Stimulated activated naive B cell treated with anti-CD40 and anti-IgM and Interleukin-4, amounts not matched to agents 10 μg/mL and 1 μg/mL and 100 μg/mL, for 72 hours (primary cell): ENCODE results near the gene ELFN1.

Source experiments
- ATAC-seq, 2 donors: fragments of 150-1000 bp; cut with Tn5 transposase; replicated peaks; 2 replicates each; pipeline ENCODE4 v1.10.0; 2021; ENCODE audit warnings: moderate library complexity in 1 of 2
- DNase-seq: peaks from one replicate; pipeline ENCODE4 v3.0.0; 2021
- H3K27ac Mint-ChIP-seq: one replicate; pipeline ENCODE4 v1.8.0; 2022; ENCODE audit warnings: mild to moderate bottlenecking, mixed read lengths
- H3K27me3 Mint-ChIP-seq, 2 donors: one replicate each; pipeline ENCODE4 v1.8.0; 2022; ENCODE audit warnings: mixed read lengths in 2 of 2
- H3K36me3 Mint-ChIP-seq, 2 donors: one replicate each; pipeline ENCODE4 v1.8.0; 2022; ENCODE audit warnings: mixed read lengths in 2 of 2, mild to moderate bottlenecking in 1 of 2
- H3K4me1 Mint-ChIP-seq, 2 donors: one replicate each; pipeline ENCODE4 v1.8.0; 2022; ENCODE audit warnings: mixed read lengths in 2 of 2, mild to moderate bottlenecking in 1 of 2
- H3K4me3 Mint-ChIP-seq, 2 donors: one replicate each; pipeline ENCODE4 v1.8.0; 2022; ENCODE audit warnings: mild to moderate bottlenecking in 2 of 2, mixed read lengths in 2 of 2, moderate library complexity in 1 of 2
- H3K9me3 Mint-ChIP-seq, 2 donors: one replicate each; pipeline ENCODE4 v1.8.0; 2022; ENCODE audit warnings: mixed read lengths in 2 of 2, mild to moderate bottlenecking in 1 of 2

The ELFN1 gene

GRCh38 chr7:1638215-1638661 is 31.8 kb upstream of the ELFN1 start:
- DNase-seq (no peak), ATAC-seq (no peak)
- Mint-ChIP-seq H3K4me1 (no peaks in the 10 kb centered on the region), H3K27me3 (peaks cover 21% of the 10 kb centered on the region in 2 donors), H3K4me3 (no peak overlapping the region), H3K27ac (no peak overlapping the region), H3K36me3 (peaks cover 3 to 4% of the 10 kb centered on the region in 2 donors), H3K9me3 (peaks cover 9 to 13% of the 10 kb centered on the region in 2 donors)

GRCh38 chr7:1639071-1639470 is 31.0 kb upstream of the ELFN1 start:
- Mint-ChIP-seq H3K4me1 (no peaks in the 10 kb centered on the region), H3K36me3 (peaks cover 3 to 4% of the 10 kb centered on the region in 2 donors), H3K9me3 (peaks cover 9 to 13% of the 10 kb centered on the region in 2 donors), H3K27me3 (peaks cover 20 to 22% of the 10 kb centered on the region in 2 donors), H3K4me3 (no peak overlapping the region), H3K27ac (no peak overlapping the region)
- DNase-seq (no peak), ATAC-seq (no peak)

GRCh38 chr7:1639532-1640175 is 30.4 kb upstream of the ELFN1 start:
- peaks cover 20 to 22% of the 10 kb centered on the region in 2 donors for H3K27me3 Mint-ChIP-seq
- peaks cover 5 to 9% of the 10 kb centered on the region in 2 donors for H3K9me3 Mint-ChIP-seq
- H3K4me1 Mint-ChIP-seq: no peaks in the 10 kb centered on the region
- peaks cover 3 to 4% of the 10 kb centered on the region in 2 donors for H3K36me3 Mint-ChIP-seq
- H3K27ac Mint-ChIP-seq: no peak overlapping the region
- no peak overlapping the region for H3K4me3 Mint-ChIP-seq
- ATAC-seq (no peak), DNase-seq (no peak)

GRCh38 chr7:1640376-1641172 is 29.5 kb upstream of the ELFN1 start:
- Mint-ChIP-seq H3K36me3 (peaks cover 3 to 4% of the 10 kb centered on the region in 2 donors), H3K4me1 (no peaks in the 10 kb centered on the region), H3K27me3 (peaks cover 25 to 28% of the 10 kb centered on the region in 2 donors), H3K27ac (no peak overlapping the region), H3K9me3 (peaks cover 4 to 8% of the 10 kb centered on the region in 2 donors), H3K4me3 (no peak overlapping the region)
- DNase-seq: no peak
- ATAC-seq: no peak

GRCh38 chr7:1641173-1641572 is 28.9 kb upstream of the ELFN1 start:
- H3K4me1 Mint-ChIP-seq: no peaks in the 10 kb centered on the region
- peaks cover 26 to 34% of the 10 kb centered on the region in 2 donors for H3K27me3 Mint-ChIP-seq
- peaks cover 4 to 8% of the 10 kb centered on the region in 2 donors for H3K9me3 Mint-ChIP-seq
- H3K27ac Mint-ChIP-seq: no peak overlapping the region
- peaks cover under 1 to 4% of the 10 kb centered on the region in 2 donors for H3K36me3 Mint-ChIP-seq
- ATAC-seq (no peak), DNase-seq (no peak)
- no peak overlapping the region for H3K4me3 Mint-ChIP-seq

- Mint-ChIP-seq H3K36me3 (peaks cover 0 to 4% of the 10 kb centered on the region in 2 donors), H3K9me3 (peaks cover 4 to 8% of the 10 kb centered on the region in 2 donors), H3K27me3 (peaks cover 32 to 40% of the 10 kb centered on the region in 2 donors), H3K4me3 (no peak overlapping the region), H3K4me1 (peaks cover 0 to under 1% of the 10 kb centered on the region in 2 donors), H3K27ac (peak overlapping the region; percentile 42)
- no peak for ATAC-seq
- DNase-seq: no peak
Measured at GRCh38 chr7:1641661-1642260, 28.3 kb upstream of the ELFN1 start.

GRCh38 chr7:1642291-1642731 is 27.8 kb upstream of the ELFN1 start:
- Mint-ChIP-seq H3K9me3 (peaks cover under 1 to 5% of the 10 kb centered on the region in 2 donors), H3K36me3 (peaks cover 0 to under 1% of the 10 kb centered on the region in 2 donors), H3K27me3 (peaks cover 36 to 46% of the 10 kb centered on the region in 2 donors), H3K4me1 (peaks cover 4 to 6% of the 10 kb centered on the region in 2 donors), H3K4me3 (no peak overlapping the region), H3K27ac (no peak overlapping the region)
- ATAC-seq (no peak), DNase-seq (no peak)

GRCh38 chr7:1643270-1644092 is 26.6 kb upstream of the ELFN1 start:
- Mint-ChIP-seq H3K27ac (no peak overlapping the region), H3K4me3 (no peak overlapping the region), H3K9me3 (no peaks in the 10 kb centered on the region), H3K4me1 (peaks cover 4 to 8% of the 10 kb centered on the region in 2 donors), H3K36me3 (no peaks in the 10 kb centered on the region), H3K27me3 (peaks cover 37 to 57% of the 10 kb centered on the region in 2 donors)
- no peak for ATAC-seq
- no peak for DNase-seq

GRCh38 chr7:1644341-1645070 is 25.6 kb upstream of the ELFN1 start:
- H3K27me3 Mint-ChIP-seq: peaks cover 48 to 67% of the 10 kb centered on the region in 2 donors
- ATAC-seq: no peak
- H3K4me3 Mint-ChIP-seq: no peak overlapping the region

GRCh38 chr7:1645071-1645409 is 25.0 kb upstream of the ELFN1 start:
- DNase-seq (no peak), ATAC-seq (no peak)
- Mint-ChIP-seq H3K36me3 (no peaks in the 10 kb centered on the region), H3K9me3 (no peaks in the 10 kb centered on the region), H3K4me1 (peaks cover 4 to 8% of the 10 kb centered on the region in 2 donors), H3K4me3 (no peak overlapping the region), H3K27me3 (peaks cover 53 to 73% of the 10 kb centered on the region in 2 donors), H3K27ac (no peak overlapping the region)

More at GRCh38 chr7:1644341-1645070, 25.6 kb upstream of the ELFN1 start:
- no peak for DNase-seq
- Mint-ChIP-seq H3K27ac (no peak overlapping the region), H3K9me3 (no peaks in the 10 kb centered on the region), H3K4me1 (peaks cover 4 to 8% of the 10 kb centered on the region in 2 donors), H3K36me3 (no peaks in the 10 kb centered on the region)

GRCh38 chr7:1645476-1645875 is 24.6 kb upstream of the ELFN1 start:
- Mint-ChIP-seq H3K4me1 (peaks cover 4 to 8% of the 10 kb centered on the region in 2 donors), H3K27me3 (peaks cover 53 to 74% of the 10 kb centered on the region in 2 donors), H3K27ac (no peak overlapping the region), H3K4me3 (no peak overlapping the region), H3K36me3 (no peaks in the 10 kb centered on the region), H3K9me3 (no peaks in the 10 kb centered on the region)
- ATAC-seq (no peak), DNase-seq (no peak)

- Mint-ChIP-seq H3K4me1 (peaks cover 4 to 8% of the 10 kb centered on the region in 2 donors), H3K27ac (peak overlapping the region; percentile 47), H3K27me3 (peaks cover 55 to 80% of the 10 kb centered on the region in 2 donors), H3K36me3 (no peaks in the 10 kb centered on the region), H3K9me3 (no peaks in the 10 kb centered on the region), H3K4me3 (no peak overlapping the region)
- no peak for ATAC-seq
- no peak for DNase-seq
Measured at GRCh38 chr7:1646391-1646790, 23.7 kb upstream of the ELFN1 start.
